ENCODE data around the gene MDH2.

DNA sequence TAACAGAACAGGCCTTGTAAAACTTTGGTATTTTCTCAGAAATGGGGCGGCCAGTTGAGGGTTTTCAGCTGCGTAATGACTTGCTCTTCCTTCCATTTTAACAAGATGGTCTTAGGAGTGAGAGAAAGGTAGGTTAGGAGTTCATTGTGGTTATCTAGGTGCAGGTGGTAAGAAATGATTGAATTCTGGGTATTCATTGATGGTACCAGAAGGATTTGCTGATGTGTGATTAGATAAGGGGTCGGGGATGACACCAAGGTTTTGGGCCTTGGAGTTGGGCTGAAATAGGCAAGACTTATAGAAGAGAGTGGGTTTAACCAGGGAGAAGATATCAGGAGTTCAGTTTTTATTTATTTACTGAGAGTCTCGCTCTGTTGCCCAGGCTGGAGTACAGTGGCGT lies 2.6 kb downstream of the MDH2 start:
- no peak for TF ChIP-seq FOXM1 (IDR thresholded peaks at IDR 0.05; ENCODE audit: borderline replicate concordance, low read depth)
- TF ChIP-seq TCF12 (IDR thresholded peaks at IDR 0.05; ENCODE audit: low read depth): no peak
- no peak for TF ChIP-seq YY1 (IDR thresholded peaks at IDR 0.05; ENCODE audit: low read depth)
